ENCODE data around the gene IPO4. TPM values are rescaled to one million over a fixed set of nuclear protein-coding genes. Genes with fewer than 3 reads are reported as not detected.
A peak's percentile ranks its signal among the peaks of the same experiment; 100 is the strongest.
"Not testable (repeated sequence)": the region's sequence is repeated elsewhere in the genome, so short reads cannot be mapped to it uniquely, and the experiment has no call there.

The IPO4 gene
- polyA plus RNA-seq, 6 donors from 2014 or later = 5.4 to 19.0 (median 12.6) TPM

GRCh38 chr14:24231263-24232120 is 42.9 kb upstream of the IPO4 start:
- DNase-seq (no peak), ATAC-seq (ENCODE audit: low read depth in 2 of 2) (no peak)
- Mint-ChIP-seq H3K4me1 (peaks cover 32 to 54% (median 45%) of the 10 kb centered on the region in 3 donors), H3K36me3 (peaks cover 9% of the 10 kb centered on the region in 2 donors), H3K9me3 (no peaks in the 10 kb centered on the region), H3K27ac (peak overlapping the region; percentile 20 to 98 (median 86)), H3K27me3 (no peaks in the 10 kb centered on the region), H3K4me3 (peak overlapping the region; percentile 82 to 100 (median 99))

GRCh38 chr14:24228902-24229301 is 40.3 kb upstream of the IPO4 start:
- Mint-ChIP-seq H3K27me3 (no peaks in the 10 kb centered on the region), H3K4me1 (peaks cover 24 to 51% (median 40%) of the 10 kb centered on the region in 3 donors), H3K36me3 (no peaks in the 10 kb centered on the region), H3K4me3 (peak overlapping the region in 1 of 8 donors; percentile 41), H3K27ac (peak overlapping the region in 2 of 6 donors; percentile 2 to 19), H3K9me3 (no peaks in the 10 kb centered on the region)
- DNase-seq (no peak), ATAC-seq (ENCODE audit: low read depth in 2 of 2) (no peak)

- H3K27me3 Mint-ChIP-seq = no peaks in the 10 kb centered on the region
- no peaks in the 10 kb centered on the region for H3K9me3 Mint-ChIP-seq
- H3K27ac Mint-ChIP-seq = no peak overlapping the region
- DNase-seq = no peak
- no peaks in the 10 kb centered on the region for H3K36me3 Mint-ChIP-seq
- peak overlapping the region in 1 of 8 donors; percentile 62 for H3K4me3 Mint-ChIP-seq
- ATAC-seq (ENCODE audit: low read depth in 2 of 2) = no peak
- peaks cover 18 to 31% (median 23%) of the 10 kb centered on the region in 3 donors for H3K4me1 Mint-ChIP-seq
Observed at GRCh38 chr14:24226473-24226872, 37.9 kb upstream of the IPO4 start.

GRCh38 chr14:24224618-24225071 is 36.0 kb upstream of the IPO4 start:
- H3K27me3 Mint-ChIP-seq = no peaks in the 10 kb centered on the region
- peak overlapping the region in 1 of 6 donors; percentile 60 for H3K27ac Mint-ChIP-seq
- DNase-seq (no peak), ATAC-seq (ENCODE audit: low read depth in 2 of 2) (no peak)
- H3K36me3 Mint-ChIP-seq = no peaks in the 10 kb centered on the region
- H3K4me1 Mint-ChIP-seq = peaks cover 14 to 24% (median 14%) of the 10 kb centered on the region in 3 donors
- no peak overlapping the region for H3K4me3 Mint-ChIP-seq
- H3K9me3 Mint-ChIP-seq = no peaks in the 10 kb centered on the region

- H3K4me3 Mint-ChIP-seq; DNase-seq; ATAC-seq (ENCODE audit: low read depth in 2 of 2); H3K9me3 Mint-ChIP-seq; H3K27me3 Mint-ChIP-seq; H3K36me3 Mint-ChIP-seq; H3K27ac Mint-ChIP-seq: not testable (repeated sequence)
- peaks cover 11 to 24% (median 14%) of the 10 kb centered on the region in 3 donors for H3K4me1 Mint-ChIP-seq
Observed at GRCh38 chr14:24222987-24223386, 34.4 kb upstream of the IPO4 start.

GRCh38 chr14:24219521-24219920 is 30.9 kb upstream of the IPO4 start:
- Mint-ChIP-seq H3K27ac (peak overlapping the region in 2 of 6 donors; percentile 44 to 62), H3K4me1 (peaks cover 17 to 21% (median 18%) of the 10 kb centered on the region in 3 donors), H3K36me3 (no peaks in the 10 kb centered on the region), H3K4me3 (no peak overlapping the region), H3K9me3 (no peaks in the 10 kb centered on the region), H3K27me3 (no peaks in the 10 kb centered on the region)
- no peak for DNase-seq
- ATAC-seq (ENCODE audit: low read depth in 2 of 2) = no peak

- no peak for DNase-seq
- H3K36me3 Mint-ChIP-seq = no peaks in the 10 kb centered on the region
- no peak for ATAC-seq (ENCODE audit: low read depth in 2 of 2)
- H3K4me3 Mint-ChIP-seq = no peak overlapping the region
- no peaks in the 10 kb centered on the region for H3K27me3 Mint-ChIP-seq
- H3K9me3 Mint-ChIP-seq = no peaks in the 10 kb centered on the region
- peak overlapping the region in 1 of 6 donors; percentile 44 for H3K27ac Mint-ChIP-seq
- peaks cover 20 to 26% (median 20%) of the 10 kb centered on the region in 3 donors for H3K4me1 Mint-ChIP-seq
Observed at GRCh38 chr14:24219080-24219479, 30.5 kb upstream of the IPO4 start.

GRCh38 chr14:24216876-24217275 is 28.3 kb upstream of the IPO4 start:
- H3K4me1 Mint-ChIP-seq = peaks cover 30 to 47% (median 35%) of the 10 kb centered on the region in 3 donors
- peak overlapping the region in 3 of 6 donors; percentile 18 to 63 (median 62) for H3K27ac Mint-ChIP-seq
- H3K4me3 Mint-ChIP-seq; DNase-seq; ATAC-seq (ENCODE audit: low read depth in 2 of 2); H3K9me3 Mint-ChIP-seq; H3K27me3 Mint-ChIP-seq; H3K36me3 Mint-ChIP-seq: not testable (repeated sequence)

GRCh38 chr14:24216345-24216699 is 27.7 kb upstream of the IPO4 start:
- H3K9me3 Mint-ChIP-seq = no peaks in the 10 kb centered on the region
- H3K27ac Mint-ChIP-seq = peak overlapping the region; percentile 79 to 99 (median 98)
- no peak for DNase-seq
- peaks cover 35 to 53% (median 41%) of the 10 kb centered on the region in 3 donors for H3K4me1 Mint-ChIP-seq
- no peak for ATAC-seq (ENCODE audit: low read depth in 2 of 2)
- peaks cover 0 to 6% of the 10 kb centered on the region in 2 donors for H3K36me3 Mint-ChIP-seq
- no peaks in the 10 kb centered on the region for H3K27me3 Mint-ChIP-seq
- H3K4me3 Mint-ChIP-seq = peak overlapping the region in 7 of 8 donors; percentile 91 to 97 (median 93)

- Mint-ChIP-seq H3K4me1 (peaks cover 37 to 59% (median 43%) of the 10 kb centered on the region in 3 donors), H3K27me3 (no peaks in the 10 kb centered on the region), H3K9me3 (no peaks in the 10 kb centered on the region), H3K36me3 (peaks cover 0 to 10% of the 10 kb centered on the region in 2 donors), H3K4me3 (peak within 1 kb of the TSS; percentile 91 to 97 (median 94)), H3K27ac (peak within 1 kb of the TSS; percentile 79 to 99 (median 98))
- ATAC-seq (ENCODE audit: low read depth in 2 of 2) (peak; percentile 71 to 72), DNase-seq (peak; percentile 85)
Observed at GRCh38 chr14:24215495-24216344, 27.1 kb upstream of the IPO4 start, which contains the start of gene MDP1. Gene MDP1 (minus strand): TSS chr14:24216066. CDS start chr14:24215955, 111 bp downstream.

- Mint-ChIP-seq H3K27me3 (no peaks in the 10 kb centered on the region), H3K4me1 (peaks cover 38 to 71% (median 53%) of the 10 kb centered on the region in 3 donors), H3K4me3 (peak overlapping the region; percentile 74 to 99 (median 94)), H3K36me3 (peaks cover 10 to 17% of the 10 kb centered on the region in 2 donors), H3K9me3 (no peaks in the 10 kb centered on the region), H3K27ac (peak overlapping the region; percentile 97 to 100 (median 99))
- DNase-seq (no peak), ATAC-seq (ENCODE audit: low read depth in 2 of 2) (no peak)
Observed at GRCh38 chr14:24213866-24214662, 25.4 kb upstream of the IPO4 start.

GRCh38 chr14:24212924-24213865 is 24.6 kb upstream of the IPO4 start, which contains the start of gene CHMP4A:
Gene CHMP4A (minus strand): TSS chr14:24213488. CDS start chr14:24213439, 49 bp downstream.
- ATAC-seq (ENCODE audit: low read depth in 2 of 2) (peak; percentile 76 to 77), DNase-seq (peak; percentile 95)
- H3K9me3 Mint-ChIP-seq = no peaks in the 10 kb centered on the region
- peak within 1 kb of the TSS; percentile 91 to 99 (median 96) for H3K4me3 Mint-ChIP-seq
- H3K27ac Mint-ChIP-seq = peak within 1 kb of the TSS; percentile 97 to 100 (median 99)
- H3K27me3 Mint-ChIP-seq = no peaks in the 10 kb centered on the region
- peaks cover 10 to 17% of the 10 kb centered on the region in 2 donors for H3K36me3 Mint-ChIP-seq
- peaks cover 38 to 71% (median 53%) of the 10 kb centered on the region in 3 donors for H3K4me1 Mint-ChIP-seq
